ENCODE data around the gene TRNAU1AP. TPM values are rescaled to one million over a fixed set of nuclear protein-coding genes. Genes with fewer than 3 reads are reported as not detected.
"Not testable (repeated sequence)": the region's sequence is repeated elsewhere in the genome, so short reads cannot be mapped to it uniquely, and the experiment has no call there.

TRNAU1AP gene
- total and polyA plus RNA-seq, 2 donors (not counting 1 experiment from before 2014, with no cell fraction given): 25.1 to 31.7 TPM

GRCh38 chr1:28510970-28511440, 41.9 kb upstream of the TRNAU1AP start:
- Histone ChIP-seq H3K4me2 (ENCODE audit: extremely low read depth, insufficient read depth, low read length) (no peak overlapping the region), H3K36me3 (ENCODE audit: control insufficient read depth, insufficient read depth, low read length) (peaks cover 21% of the 10 kb centered on the region), H3K9ac (ENCODE audit: insufficient read depth, low read length) (no peak overlapping the region), H3K9me3 (ENCODE audit: control insufficient read depth, insufficient read depth, low read depth, low read length) (no peaks in the 10 kb centered on the region), H3K27me3 (ENCODE audit: control insufficient read depth, insufficient read depth, low read length) (no peaks in the 10 kb centered on the region), H3K4me1 (ENCODE audit: control insufficient read depth, extremely low read depth, insufficient read depth, low read length) (peaks cover 10% of the 10 kb centered on the region), H3K79me2 (ENCODE audit: control insufficient read depth, insufficient read depth, low read length) (peaks cover 46% of the 10 kb centered on the region), H3K27ac (ENCODE audit: insufficient read depth, low read length) (peak overlapping the region; percentile 79), H4K20me1 (ENCODE audit: control insufficient read depth, extremely low read depth, insufficient read depth, low read length) (no peaks in the 10 kb centered on the region), H3K4me3 (replicated peaks in 1 of 4; ENCODE audit: control extremely low read depth in 1 of 4, insufficient read depth in 1 of 4, low read depth in 3 of 4, low read length in 4 of 4) (peak overlapping the region in 1 of 4 experiments; percentile 99), H2AFZ (ENCODE audit: low read length) (no peak overlapping the region)
- TF ChIP-seq, protein P1, sequence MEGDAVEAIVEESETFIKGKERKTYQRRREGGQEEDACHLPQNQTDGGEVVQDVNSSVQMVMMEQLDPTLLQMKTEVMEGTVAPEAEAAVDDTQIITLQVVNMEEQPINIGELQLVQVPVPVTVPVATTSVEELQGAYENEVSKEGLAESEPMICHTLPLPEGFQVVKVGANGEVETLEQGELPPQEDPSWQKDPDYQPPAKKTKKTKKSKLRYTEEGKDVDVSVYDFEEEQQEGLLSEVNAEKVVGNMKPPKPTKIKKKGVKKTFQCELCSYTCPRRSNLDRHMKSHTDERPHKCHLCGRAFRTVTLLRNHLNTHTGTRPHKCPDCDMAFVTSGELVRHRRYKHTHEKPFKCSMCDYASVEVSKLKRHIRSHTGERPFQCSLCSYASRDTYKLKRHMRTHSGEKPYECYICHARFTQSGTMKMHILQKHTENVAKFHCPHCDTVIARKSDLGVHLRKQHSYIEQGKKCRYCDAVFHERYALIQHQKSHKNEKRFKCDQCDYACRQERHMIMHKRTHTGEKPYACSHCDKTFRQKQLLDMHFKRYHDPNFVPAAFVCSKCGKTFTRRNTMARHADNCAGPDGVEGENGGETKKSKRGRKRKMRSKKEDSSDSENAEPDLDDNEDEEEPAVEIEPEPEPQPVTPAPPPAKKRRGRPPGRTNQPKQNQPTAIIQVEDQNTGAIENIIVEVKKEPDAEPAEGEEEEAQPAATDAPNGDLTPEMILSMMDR (conservative IDR thresholded peaks at IDR 0.05 in 1 of 2, IDR thresholded peaks at IDR 0.05 in 1 of 2; ENCODE audit: low read depth in 1 of 2, low read length in 2 of 2): no peak
- TF ChIP-seq EZH2 (IDR thresholded peaks at IDR 0.05; ENCODE audit: low read length, missing control alignments): no peak
- peak; percentile 38 to 43 for DNase-seq (ENCODE audit: low read depth in 2 of 2)

DNA sequence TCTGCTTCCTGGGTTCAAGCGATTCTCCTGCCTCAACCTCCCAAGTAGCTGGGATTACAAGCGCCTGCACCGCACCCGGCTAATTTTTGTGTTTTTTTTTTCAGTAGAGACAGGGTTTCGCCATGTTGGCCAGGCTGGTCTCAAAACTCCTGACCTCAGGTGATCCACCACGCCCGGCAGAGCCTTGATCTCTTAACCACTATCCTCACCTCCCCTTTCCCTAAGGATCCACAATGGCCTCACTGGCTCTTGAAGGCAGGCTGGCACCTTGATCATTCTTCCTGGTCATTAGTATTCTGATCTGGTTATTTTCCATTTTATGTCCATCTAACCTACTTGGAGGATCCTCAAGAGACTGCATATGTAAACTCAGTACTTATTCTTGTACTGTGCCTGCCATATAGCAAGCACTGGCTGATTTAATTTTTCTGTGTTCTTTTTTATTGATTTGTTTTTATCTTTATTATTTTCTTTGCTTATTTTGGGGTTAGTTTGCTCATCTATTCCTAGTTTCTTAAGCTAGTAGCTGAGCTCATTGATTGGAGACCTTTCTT, 40.8 kb upstream of the TRNAU1AP start:
- Histone ChIP-seq H4K20me1 (ENCODE audit: control insufficient read depth, extremely low read depth, insufficient read depth, low read length) (no peaks in the 10 kb centered on the region), H3K9me3 (ENCODE audit: control insufficient read depth, insufficient read depth, low read depth, low read length) (no peaks in the 10 kb centered on the region), H3K9ac (ENCODE audit: insufficient read depth, low read length) (no peak overlapping the region), H3K27me3 (ENCODE audit: control insufficient read depth, insufficient read depth, low read length) (no peaks in the 10 kb centered on the region), H3K4me3 (replicated peaks in 1 of 4; ENCODE audit: control extremely low read depth in 1 of 4, insufficient read depth in 1 of 4, low read depth in 3 of 4, low read length in 4 of 4) (no peak overlapping the region), H3K4me2 (ENCODE audit: extremely low read depth, insufficient read depth, low read length) (no peak overlapping the region), H3K27ac (ENCODE audit: insufficient read depth, low read length) (no peak overlapping the region), H2AFZ (ENCODE audit: low read length) (no peak overlapping the region), H3K36me3 (ENCODE audit: control insufficient read depth, insufficient read depth, low read length) (peaks cover 21% of the 10 kb centered on the region), H3K4me1 (ENCODE audit: control insufficient read depth, extremely low read depth, insufficient read depth, low read length) (peaks cover 10% of the 10 kb centered on the region), H3K79me2 (ENCODE audit: control insufficient read depth, insufficient read depth, low read length) (peaks cover 35% of the 10 kb centered on the region)
- DNase-seq (ENCODE audit: low read depth in 2 of 2): peak in 1 of 2 donors; percentile 35
- TF ChIP-seq EZH2 (IDR thresholded peaks at IDR 0.05; ENCODE audit: low read length, missing control alignments): no peak
- TF ChIP-seq, protein P1 (conservative IDR thresholded peaks at IDR 0.05 in 1 of 2, IDR thresholded peaks at IDR 0.05 in 1 of 2; ENCODE audit: low read depth in 1 of 2, low read length in 2 of 2): no peak

DNA sequence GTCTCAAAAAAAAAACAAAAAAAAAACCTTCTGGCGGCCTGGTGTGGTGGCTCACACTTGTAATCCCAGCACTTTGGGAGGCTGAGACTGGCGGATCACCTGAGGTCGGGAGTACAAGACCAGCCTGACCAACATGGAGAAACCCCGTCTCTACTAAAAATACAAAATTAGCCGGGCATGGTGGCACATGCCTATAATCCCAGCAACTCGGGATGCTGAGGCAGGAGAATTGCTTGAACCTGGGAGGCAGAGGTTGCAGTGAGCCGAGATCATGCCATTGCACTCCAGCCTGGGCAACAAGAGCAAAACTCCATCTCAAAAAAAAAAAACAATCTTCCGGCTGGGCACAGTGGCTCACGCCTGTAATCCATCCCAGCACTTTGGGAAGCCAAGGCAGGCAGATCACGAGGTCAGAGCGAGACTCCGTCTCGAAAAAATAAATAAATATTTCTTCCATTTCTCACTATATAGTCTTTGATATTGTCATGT, 38.4 kb upstream of the TRNAU1AP start:
- peaks cover 21% of the 10 kb centered on the region for H3K79me2 ChIP-seq (ENCODE audit: control insufficient read depth, insufficient read depth, low read length)
- not testable (repeated sequence) for H3K4me2 ChIP-seq (ENCODE audit: extremely low read depth, insufficient read depth, low read length); H3K4me3 ChIP-seq (replicated peaks in 1 of 4; ENCODE audit: control extremely low read depth in 1 of 4, insufficient read depth in 1 of 4, low read depth in 3 of 4, low read length in 4 of 4); H3K9ac ChIP-seq (ENCODE audit: insufficient read depth, low read length); H4K20me1 ChIP-seq (ENCODE audit: control insufficient read depth, extremely low read depth, insufficient read depth, low read length); H3K27ac ChIP-seq (ENCODE audit: insufficient read depth, low read length); H3K27me3 ChIP-seq (ENCODE audit: control insufficient read depth, insufficient read depth, low read length); H2AFZ ChIP-seq (ENCODE audit: low read length); H3K9me3 ChIP-seq (ENCODE audit: control insufficient read depth, insufficient read depth, low read depth, low read length)
- peak in 1 of 2 donors; percentile 48 for DNase-seq (ENCODE audit: low read depth in 2 of 2)
- H3K4me1 ChIP-seq (ENCODE audit: control insufficient read depth, extremely low read depth, insufficient read depth, low read length): peaks cover 16% of the 10 kb centered on the region
- peaks cover 14% of the 10 kb centered on the region for H3K36me3 ChIP-seq (ENCODE audit: control insufficient read depth, insufficient read depth, low read length)

All from fibroblast of lung (primary cell).